Fibroblast of skin of scalp (primary cell): ENCODE results near the gene CRYBG2.
"Not testable (repeated sequence)": the region's sequence is repeated elsewhere in the genome, so short reads cannot be mapped to it uniquely, and the experiment has no call there.

Source experiments
- DNase-seq: peaks from one replicate; pipeline ENCODE4 v3.0.0-alpha.2; 2013

Gene CRYBG2

GRCh38 chr1:26349188-26349876, 4.6 kb downstream of the CRYBG2 start:
- DNase-seq: peak; percentile 46

GRCh38 chr1:26346274-26347033, 7.5 kb downstream of the CRYBG2 start:
- DNase-seq: no peak

- DNase-seq: no peak
Measured at GRCh38 chr1:26345718-26346117, 8.2 kb downstream of the CRYBG2 start.

GRCh38 chr1:26344147-26344920, 9.6 kb downstream of the CRYBG2 start:
- no peak for DNase-seq

- DNase-seq: no peak
Measured at GRCh38 chr1:26340047-26340481, 13.9 kb downstream of the CRYBG2 start.

GRCh38 chr1:26338670-26339069, 15.3 kb downstream of the CRYBG2 start:
- DNase-seq: no peak

- DNase-seq: no peak
Measured at GRCh38 chr1:26337625-26338024, 16.3 kb downstream of the CRYBG2 start.

GRCh38 chr1:26337206-26337535, 16.8 kb downstream of the CRYBG2 start:
- no peak for DNase-seq

- peak; percentile 13 for DNase-seq
Measured at GRCh38 chr1:26336477-26337205, 17.3 kb downstream of the CRYBG2 start.

- DNase-seq: no peak
Measured at GRCh38 chr1:26335774-26336476, 18.0 kb downstream of the CRYBG2 start.

- DNase-seq: not testable (repeated sequence)
Measured at GRCh38 chr1:26333312-26333711, 20.6 kb downstream of the CRYBG2 start.

GRCh38 chr1:26330276-26330675, 23.7 kb downstream of the CRYBG2 start:
- DNase-seq: no peak

GRCh38 chr1:26329380-26329779, 24.6 kb downstream of the CRYBG2 start:
- DNase-seq: not testable (repeated sequence)

- no peak for DNase-seq
Measured at GRCh38 chr1:26328597-26328996, 25.3 kb downstream of the CRYBG2 start.

- DNase-seq: no peak
Measured at GRCh38 chr1:26327956-26328362, 26.0 kb downstream of the CRYBG2 start.

GRCh38 chr1:26324550-26324949, 29.4 kb downstream of the CRYBG2 start:
- no peak for DNase-seq

GRCh38 chr1:26323382-26323781, 30.5 kb downstream of the CRYBG2 start:
- no peak for DNase-seq

- DNase-seq: no peak
Measured at GRCh38 chr1:26322042-26322331, 31.9 kb downstream of the CRYBG2 start.

GRCh38 chr1:26321315-26322041, 32.5 kb downstream of the CRYBG2 start:
- peak; percentile 83 for DNase-seq

GRCh38 chr1:26320896-26321295, 33.0 kb downstream of the CRYBG2 start:
- no peak for DNase-seq

- DNase-seq: no peak
Measured at GRCh38 chr1:26318338-26319064, 35.4 kb downstream of the CRYBG2 start.
